GM19043 (cell line): ENCODE measurements around the gene UVRAG.

Experiments
- ATAC-seq: cut with Tn5 transposase; IDR thresholded peaks from one replicate; pipeline ENCODE4 v1.9.1; 2021; ENCODE audit warnings: low read depth; ENCODE audit not compliant: unreplicated experiment

The UVRAG gene

GRCh38 chr11:75802913-75803820, 11.8 kb upstream of the UVRAG start:
- ATAC-seq = no peak

DNA sequence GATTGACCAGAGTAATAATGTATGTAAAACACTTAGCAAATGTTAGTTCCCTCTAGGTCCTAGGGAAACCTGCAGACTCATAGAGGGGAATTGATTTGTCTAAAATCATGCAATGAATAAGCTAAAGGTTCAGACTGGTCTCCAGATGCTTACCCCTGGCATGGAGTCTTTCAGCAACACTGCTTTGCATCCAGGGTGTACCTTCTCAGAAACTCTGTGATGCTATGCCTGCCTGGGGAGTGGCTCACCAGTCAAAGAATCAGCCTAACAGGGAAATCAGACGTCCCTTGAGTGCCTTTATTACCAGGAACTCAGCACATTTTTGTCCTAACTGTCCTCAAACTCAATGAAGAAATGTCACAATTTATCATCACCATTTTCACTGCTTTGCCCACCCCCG, 5.9 kb upstream of the UVRAG start:
- no peak for ATAC-seq

GRCh38 chr11:75809991-75810390, 5.0 kb upstream of the UVRAG start:
- ATAC-seq = no peak

GRCh38 chr11:75810637-75811390, 4.2 kb upstream of the UVRAG start:
- no peak for ATAC-seq

GRCh38 chr11:75811485-75811884, 3.5 kb upstream of the UVRAG start:
- no peak for ATAC-seq

DNA sequence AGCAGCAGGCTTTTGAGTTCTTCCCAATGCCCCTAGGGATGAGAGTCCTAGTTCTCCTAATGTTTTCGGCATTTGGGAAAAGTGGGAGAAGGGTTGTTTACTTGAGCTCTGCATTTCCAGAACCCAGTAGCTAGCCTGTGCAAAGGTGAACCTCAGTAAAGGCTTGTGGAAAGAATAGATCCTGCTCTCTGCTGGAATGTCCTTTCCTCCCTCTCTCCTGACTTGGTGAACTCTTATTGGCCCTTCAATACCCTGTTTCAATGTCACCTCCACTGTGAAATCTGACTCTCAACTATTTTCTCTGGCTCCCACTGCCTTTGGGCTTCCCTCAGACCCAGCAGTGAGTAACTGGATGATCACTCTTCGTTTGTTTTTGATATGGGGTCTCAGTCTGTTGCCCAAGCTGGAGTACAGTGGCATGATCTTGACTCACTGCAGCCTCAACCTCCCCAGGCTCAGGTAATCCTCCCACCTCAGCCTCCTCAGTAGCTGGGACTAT, 2.4 kb upstream of the UVRAG start:
- ATAC-seq = no peak

DNA sequence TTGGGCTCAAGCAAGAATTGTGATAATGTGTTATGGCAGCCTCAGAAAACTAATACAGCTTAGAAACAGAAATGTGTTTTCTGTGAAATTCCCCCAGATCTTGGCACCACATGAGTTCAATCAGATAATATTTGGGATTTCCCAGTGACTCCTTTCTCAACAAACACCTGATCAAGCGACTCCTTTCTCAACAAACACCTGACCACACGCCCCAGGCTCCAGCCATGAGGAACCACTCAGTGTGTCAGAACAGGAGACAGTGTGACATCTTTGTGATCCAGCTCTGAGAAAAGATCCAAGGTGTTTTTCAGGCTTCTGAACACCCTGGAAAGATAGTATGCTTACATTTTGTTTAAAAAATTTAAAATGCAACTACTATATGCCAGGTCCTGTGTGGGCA, 1.9 kb upstream of the UVRAG start:
- ATAC-seq = no peak

DNA sequence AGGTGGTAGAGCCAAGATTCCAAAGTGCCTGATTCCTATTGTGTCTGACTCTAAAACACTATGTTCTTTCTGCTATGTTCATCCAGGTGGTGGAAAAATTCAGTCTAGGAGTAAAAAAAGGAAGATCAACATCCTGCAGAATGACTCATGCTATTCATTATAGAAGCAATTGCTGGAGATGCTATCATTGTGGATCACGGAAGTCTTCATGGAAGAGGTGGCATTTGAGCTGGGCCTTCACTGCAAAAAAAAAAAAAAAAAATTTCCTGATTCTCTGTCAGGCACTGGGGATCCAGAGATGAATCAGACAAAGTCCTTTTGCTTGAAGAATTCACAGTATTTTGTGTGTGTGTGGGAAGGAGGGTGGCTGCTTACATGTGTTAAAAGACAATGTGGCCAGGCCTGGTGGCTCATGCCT, 1.4 kb upstream of the UVRAG start:
- no peak for ATAC-seq

DNA sequence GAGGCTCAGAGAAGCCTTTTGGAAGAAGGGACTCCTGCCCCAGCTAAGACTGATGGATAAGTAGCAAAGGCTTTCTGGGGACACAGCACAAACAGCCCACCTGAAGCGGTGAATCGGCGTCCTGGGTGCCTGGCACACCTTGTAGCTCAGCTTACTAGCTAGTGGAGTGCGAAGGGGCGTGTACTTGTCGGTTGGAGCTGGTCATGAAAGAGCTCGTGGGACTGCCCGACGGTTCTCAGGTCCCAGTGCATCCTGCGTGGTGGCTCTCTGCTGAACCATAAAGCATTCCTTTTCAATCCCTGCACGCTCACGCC, 690 bp upstream of the UVRAG start:
- ATAC-seq = peak; percentile 25

- peak; percentile 4 for ATAC-seq
Measured at GRCh38 chr11:75815345-75816168, 547 bp downstream of the UVRAG start.

GRCh38 chr11:75816561-75817239, 1.7 kb downstream of the UVRAG start:
- no peak for ATAC-seq

DNA sequence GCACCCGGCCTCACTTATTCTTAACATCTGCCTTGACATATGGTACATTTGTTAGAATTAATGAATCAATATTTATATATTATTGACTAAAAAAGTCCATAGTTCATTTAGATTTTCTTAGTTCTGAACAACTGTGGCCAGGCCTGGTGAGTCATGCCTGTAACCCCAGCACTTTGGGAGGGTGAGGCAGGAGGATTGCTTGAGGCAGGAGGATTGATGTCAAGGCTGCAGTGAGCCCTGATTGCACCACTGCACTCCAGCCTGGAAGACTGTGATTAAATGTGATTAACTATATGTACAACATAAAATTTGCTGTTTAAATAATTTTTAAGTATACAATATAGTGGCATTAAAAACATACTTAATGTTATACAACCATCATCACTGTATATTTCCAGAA, 5.6 kb downstream of the UVRAG start:
- ATAC-seq = no peak

DNA sequence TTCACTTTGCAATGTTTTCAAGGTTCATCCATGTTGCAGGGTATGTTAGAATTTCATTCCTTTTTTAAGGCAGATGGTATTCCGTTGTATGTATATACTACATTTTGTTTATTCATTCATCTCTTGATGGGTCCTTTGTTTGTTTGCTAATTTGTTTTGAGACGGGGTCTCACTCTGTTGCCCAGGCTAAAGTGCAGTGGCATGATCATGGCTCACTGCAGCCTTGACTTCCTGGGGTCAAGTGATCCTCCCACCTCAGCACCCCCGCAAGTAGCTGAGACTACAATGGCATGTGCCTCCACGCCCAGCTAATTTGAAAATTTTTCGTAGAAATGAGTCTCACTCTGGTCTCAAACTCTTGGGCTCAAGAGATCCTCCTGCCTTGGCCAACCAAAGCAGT, 6.2 kb downstream of the UVRAG start:
- no peak for ATAC-seq

- no peak for ATAC-seq
Measured at GRCh38 chr11:75822541-75822940, 7.5 kb downstream of the UVRAG start.

DNA sequence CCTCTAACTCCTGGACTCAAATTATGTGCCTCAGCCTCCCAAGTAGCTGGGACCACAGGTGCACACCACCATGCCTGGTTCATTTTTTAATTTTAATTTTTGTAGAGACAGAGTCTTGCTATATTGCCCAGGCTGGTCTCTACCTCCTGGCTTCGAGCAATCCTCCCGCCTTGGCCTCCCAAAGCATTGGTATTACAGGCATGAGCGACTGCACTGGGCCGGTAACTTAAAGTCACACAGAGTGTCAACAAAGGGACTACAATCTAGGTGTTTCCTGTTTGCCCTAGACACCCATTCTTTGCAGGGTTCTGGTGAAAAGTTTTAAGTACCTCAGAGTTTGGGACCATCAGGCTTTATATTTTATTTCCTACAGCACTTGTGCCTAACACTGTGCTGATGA, 8.4 kb downstream of the UVRAG start:
- ATAC-seq = no peak

GRCh38 chr11:75823946-75824345, 8.9 kb downstream of the UVRAG start:
- ATAC-seq = no peak

GRCh38 chr11:75826461-75827230, 11.6 kb downstream of the UVRAG start:
- no peak for ATAC-seq

GRCh38 chr11:75827562-75827961, 12.6 kb downstream of the UVRAG start:
- ATAC-seq = no peak

- no peak for ATAC-seq
Measured at GRCh38 chr11:75831915-75832502, 17.0 kb downstream of the UVRAG start.
